BE2C (cell line): Measurements from ENCODE around the gene BAIAP2L1.

ENCODE experiments used
- DNase-seq: peaks from one replicate; pipeline ENCODE4 v3.0.0-alpha.2; 2020
- H3K27me3 ChIP-seq: fragments of 250-450 bp; sonication (Bioruptor Pico); 2 replicates; pipeline ENCODE4 v1.5.1; 2020; ENCODE audit warnings: mild to moderate bottlenecking
- H3K36me3 ChIP-seq: fragments of 250-450 bp; sonication (Bioruptor Pico); 2 replicates; pipeline ENCODE4 v1.5.1; 2020; ENCODE audit warnings: mild to moderate bottlenecking
- H3K4me1 ChIP-seq: fragments of 250-450 bp; sonication (Bioruptor Pico); 2 replicates; pipeline ENCODE4 v1.5.1; 2020
- H3K4me3 ChIP-seq: 2 replicates; pipeline ENCODE4 v1.5.1; 2011; ENCODE audit warnings: low read depth, low read length
- H3K9me3 ChIP-seq: fragments of 250-450 bp; sonication (Bioruptor Pico); 2 replicates; pipeline ENCODE4 v1.5.1; 2020
- CTCF ChIP-seq: IDR thresholded peaks from 2 replicates; pipeline ENCODE4 v1.5.1; 2012; ENCODE audit warnings: mild to moderate bottlenecking, low read depth, low read length

BAIAP2L1 gene

GRCh38 chr7:98289333-98289875 lies 111.5 kb downstream of the BAIAP2L1 start:
- H3K27me3 ChIP-seq, result no peaks in the 10 kb centered on the region
- H3K9me3 ChIP-seq, result no peaks in the 10 kb centered on the region
- no peak for DNase-seq
- no peak for TF ChIP-seq CTCF
- H3K4me1 ChIP-seq, result no peaks in the 10 kb centered on the region; the same call in 1 of the 2 replicates
- H3K36me3 ChIP-seq, result no peaks in the 10 kb centered on the region
- H3K4me3 ChIP-seq, result no peak overlapping the region

- TF ChIP-seq CTCF, result no peak
Observed at GRCh38 chr7:98288064-98288823, 112.6 kb downstream of the BAIAP2L1 start.

GRCh38 chr7:98287486-98287959 lies 113.4 kb downstream of the BAIAP2L1 start:
- no peak for DNase-seq
- H3K4me3 ChIP-seq, result no peak overlapping the region
- peaks cover 7% of the 10 kb centered on the region for H3K4me1 ChIP-seq
- H3K36me3 ChIP-seq, result no peaks in the 10 kb centered on the region
- no peaks in the 10 kb centered on the region for H3K9me3 ChIP-seq
- H3K27me3 ChIP-seq, result no peaks in the 10 kb centered on the region
- TF ChIP-seq CTCF, result no peak

More at GRCh38 chr7:98288064-98288823, 112.6 kb downstream of the BAIAP2L1 start:
- no peak for DNase-seq
- Histone ChIP-seq H3K4me3 (no peak overlapping the region), H3K9me3 (no peaks in the 10 kb centered on the region), H3K4me1 (peaks cover 7% of the 10 kb centered on the region), H3K27me3 (no peaks in the 10 kb centered on the region), H3K36me3 (no peaks in the 10 kb centered on the region)

GRCh38 chr7:98286701-98287485 lies 114.0 kb downstream of the BAIAP2L1 start:
- peak; percentile 34 for DNase-seq
- Histone ChIP-seq H3K4me3 (no peak overlapping the region), H3K36me3 (peaks cover 2% of the 10 kb centered on the region; the same call in 1 of the 2 replicates), H3K4me1 (peaks cover 7% of the 10 kb centered on the region), H3K9me3 (no peaks in the 10 kb centered on the region), H3K27me3 (no peaks in the 10 kb centered on the region)
- no peak for TF ChIP-seq CTCF

- Histone ChIP-seq H3K36me3 (peaks cover 3% of the 10 kb centered on the region; the same call in 1 of the 2 replicates), H3K27me3 (no peaks in the 10 kb centered on the region), H3K4me1 (peaks cover 7% of the 10 kb centered on the region), H3K4me3 (no peak overlapping the region), H3K9me3 (no peaks in the 10 kb centered on the region)
- no peak for DNase-seq
- no peak for TF ChIP-seq CTCF
Observed at GRCh38 chr7:98286093-98286539, 114.8 kb downstream of the BAIAP2L1 start.
